Measurements from ENCODE around the gene SERPINE2.

DNA sequence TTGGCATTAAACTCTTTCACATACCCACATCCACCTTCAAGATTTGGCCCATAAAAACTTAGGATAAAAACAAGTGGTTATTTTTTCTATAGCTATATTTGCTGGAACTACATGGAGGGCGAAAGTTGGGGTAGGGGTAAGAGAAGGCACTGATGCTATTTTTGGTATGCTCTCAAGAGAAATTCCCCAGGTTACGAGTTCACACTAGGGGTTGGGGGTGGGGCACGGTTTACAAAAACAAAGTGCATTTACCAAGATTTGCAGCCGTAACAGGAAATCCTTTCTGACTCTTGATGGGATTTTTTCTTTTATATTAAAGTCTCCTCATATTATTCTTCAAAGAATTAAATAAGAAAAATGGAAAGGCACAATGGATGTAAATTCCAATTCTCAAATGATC lies 6.8 kb downstream of the SERPINE2 start:
- TF ChIP-seq POLR2A (IDR thresholded peaks at IDR 0.05; ENCODE audit: low read length) (no peak), GATA1 (IDR thresholded peaks at IDR 0.05; ENCODE audit: low read depth, low read length) (no peak)

Measured in erythroblast (primary cell).